Effector memory CD4-positive, alpha-beta T cell (primary cell): Measurements from ENCODE around the gene OR52M1.

Experiments
- DNase-seq, 3 donors: peaks; one replicate each; pipeline ENCODE4 v3.0.0-alpha.2; 2020
- H3K27ac ChIP-seq: 2 replicates; pipeline ENCODE4 v1.7.0; 2013; ENCODE audit warnings: mild to moderate bottlenecking, low read length, moderate library complexity; ENCODE audit not compliant: insufficient read depth, poor library complexity, severe bottlenecking
- H3K27me3 ChIP-seq: replicated peaks from 2 replicates; pipeline ENCODE4 v1.7.0; 2013; ENCODE audit warnings: mild to moderate bottlenecking, low read length; ENCODE audit not compliant: insufficient read depth, control insufficient read depth, poor library complexity, severe bottlenecking
- H3K36me3 ChIP-seq: 2 replicates; pipeline ENCODE4 v1.7.0; 2013; ENCODE audit warnings: mild to moderate bottlenecking, low read length, moderate library complexity; ENCODE audit not compliant: control insufficient read depth, insufficient read depth
- H3K4me1 ChIP-seq: 2 replicates; pipeline ENCODE4 v1.7.0; 2013; ENCODE audit warnings: low read length, mild to moderate bottlenecking; ENCODE audit not compliant: control insufficient read depth, insufficient read depth, poor library complexity, severe bottlenecking
- H3K4me3 ChIP-seq: 2 replicates; pipeline ENCODE4 v1.7.0; 2013; ENCODE audit warnings: low read length, low read depth, mild to moderate bottlenecking; ENCODE audit not compliant: insufficient read depth, poor library complexity, severe bottlenecking
- H3K9me3 ChIP-seq: 2 replicates; pipeline ENCODE4 v1.7.0; 2013; ENCODE audit warnings: mild to moderate bottlenecking, low read length, moderate library complexity; ENCODE audit not compliant: control insufficient read depth
- total RNA-seq, 3 donors: gene quantifications; one replicate each; lab custom pipeline; 2026; lab: John Stamatoyannopoulos, UW

OR52M1 gene, protein sequence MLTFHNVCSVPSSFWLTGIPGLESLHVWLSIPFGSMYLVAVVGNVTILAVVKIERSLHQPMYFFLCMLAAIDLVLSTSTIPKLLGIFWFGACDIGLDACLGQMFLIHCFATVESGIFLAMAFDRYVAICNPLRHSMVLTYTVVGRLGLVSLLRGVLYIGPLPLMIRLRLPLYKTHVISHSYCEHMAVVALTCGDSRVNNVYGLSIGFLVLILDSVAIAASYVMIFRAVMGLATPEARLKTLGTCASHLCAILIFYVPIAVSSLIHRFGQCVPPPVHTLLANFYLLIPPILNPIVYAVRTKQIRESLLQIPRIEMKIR
- total RNA-seq = 0 reads per million in 3 donors

DNA sequence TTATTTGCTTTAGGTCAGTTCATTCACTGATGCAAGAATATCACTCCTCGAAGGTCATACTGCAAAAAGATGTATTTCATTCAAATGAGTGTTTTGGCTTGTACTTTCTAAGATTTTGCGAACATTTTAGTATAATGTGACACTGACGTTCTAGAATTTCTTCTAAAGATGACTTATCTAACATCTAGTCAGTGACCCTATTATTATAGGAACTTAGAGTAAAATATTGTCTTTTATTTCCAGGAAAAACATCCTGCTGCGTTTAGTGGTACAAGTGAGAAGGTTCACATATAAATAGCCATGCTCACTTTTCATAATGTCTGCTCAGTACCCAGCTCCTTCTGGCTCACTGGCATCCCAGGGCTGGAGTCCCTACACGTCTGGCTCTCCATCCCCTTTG lies at the start of gene OR52M1:
Gene OR52M1, plus strand, starts transcription at position 301 of the 400 bp plus-strand sequence. Its CDS starts 0 bp downstream, at position 301.
- DNase-seq = no peak
- H3K27me3 ChIP-seq = no peaks in the 10 kb centered on the region
- no peak within 1 kb of the TSS for H3K27ac ChIP-seq
- H3K4me3 ChIP-seq = no peak within 1 kb of the TSS
- no peaks in the 10 kb centered on the region for H3K36me3 ChIP-seq
- H3K4me1 ChIP-seq = no peaks in the 10 kb centered on the region
- no peaks in the 10 kb centered on the region for H3K9me3 ChIP-seq

DNA sequence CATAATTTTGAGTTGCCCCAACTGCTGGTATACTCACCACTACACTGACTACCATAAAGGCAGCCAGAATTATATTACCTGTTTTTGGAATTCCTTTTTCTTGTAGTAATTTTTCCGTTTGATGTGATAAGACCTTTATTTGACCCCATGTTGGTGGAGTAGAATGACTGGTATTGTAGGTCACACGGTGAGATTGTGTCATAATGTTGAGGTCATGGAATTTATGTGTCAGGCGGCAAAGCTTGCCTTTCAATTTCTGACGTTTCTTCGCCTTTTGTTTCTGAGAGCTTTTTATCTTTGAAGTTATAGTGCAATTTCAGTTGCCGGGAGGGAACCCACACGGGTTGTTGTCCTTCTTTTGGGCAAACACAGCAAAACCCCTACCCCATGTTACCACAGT lies 49.5 kb upstream of the OR52M1 start:
- Histone ChIP-seq H3K4me1 (peaks cover 3% of the 10 kb centered on the region), H3K27ac (no peak overlapping the region), H3K4me3 (no peak overlapping the region), H3K9me3 (no peaks in the 10 kb centered on the region), H3K27me3 (no peaks in the 10 kb centered on the region), H3K36me3 (no peaks in the 10 kb centered on the region)
- no peak for DNase-seq

DNA sequence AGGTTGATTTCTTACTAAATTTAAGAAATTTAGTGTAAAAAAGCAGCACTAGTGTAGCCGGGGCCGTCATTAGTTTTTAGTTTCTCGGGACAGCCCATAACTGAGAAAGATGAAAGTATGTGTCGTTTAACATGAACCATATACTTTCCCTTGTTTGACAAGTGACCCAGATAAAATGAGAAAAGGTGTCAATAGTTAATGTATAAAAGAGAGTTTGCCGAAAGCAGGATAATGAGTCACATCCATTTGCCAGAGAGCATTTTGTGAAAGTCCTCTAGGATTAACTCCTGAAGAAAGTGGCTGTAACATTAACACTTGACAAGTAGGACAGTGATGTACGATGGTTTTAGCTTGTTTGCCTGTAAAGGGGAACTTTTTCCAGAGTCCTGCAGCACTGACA lies 49.0 kb upstream of the OR52M1 start:
- peaks cover 3% of the 10 kb centered on the region for H3K4me1 ChIP-seq
- no peak overlapping the region for H3K27ac ChIP-seq
- no peaks in the 10 kb centered on the region for H3K36me3 ChIP-seq
- no peaks in the 10 kb centered on the region for H3K9me3 ChIP-seq
- H3K4me3 ChIP-seq = no peak overlapping the region
- no peaks in the 10 kb centered on the region for H3K27me3 ChIP-seq
- no peak for DNase-seq

DNA sequence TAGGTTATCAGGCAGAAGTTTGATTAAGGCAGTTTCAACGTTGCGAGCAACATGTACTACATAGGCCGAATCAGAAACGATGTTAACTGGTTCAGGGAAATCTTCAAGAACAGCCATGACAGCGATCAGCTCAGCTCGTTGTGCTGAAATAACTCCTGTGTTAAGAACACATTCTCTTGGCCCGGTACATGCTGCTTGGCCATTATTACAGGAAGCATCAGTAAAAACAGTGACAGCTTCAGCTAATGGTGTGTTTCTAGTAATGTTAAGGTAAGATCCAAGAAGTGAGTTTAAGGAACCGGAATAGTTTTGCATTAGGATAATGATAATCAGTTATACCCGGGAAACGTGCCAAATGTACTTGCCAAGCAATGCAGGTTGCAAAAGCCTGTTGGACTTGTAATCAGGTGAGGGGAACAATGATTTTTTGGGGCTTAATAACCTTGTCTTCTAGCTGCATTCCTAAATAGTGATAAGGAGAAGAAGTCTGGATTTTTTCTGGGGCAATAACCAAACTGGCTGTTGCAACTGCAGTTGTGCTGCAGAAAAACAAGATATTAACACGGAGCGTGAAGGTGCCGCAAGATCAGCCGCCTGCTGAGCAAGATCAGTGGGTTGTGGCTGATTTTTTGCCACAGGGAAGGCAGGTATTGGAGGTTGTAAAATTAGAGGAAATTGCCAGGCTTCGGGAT lies 48.3 kb upstream of the OR52M1 start:
- H3K9me3 ChIP-seq = no peaks in the 10 kb centered on the region
- no peak for DNase-seq
- peaks cover 3% of the 10 kb centered on the region for H3K4me1 ChIP-seq
- H3K36me3 ChIP-seq = no peaks in the 10 kb centered on the region
- no peak overlapping the region for H3K4me3 ChIP-seq
- no peak overlapping the region for H3K27ac ChIP-seq
- no peaks in the 10 kb centered on the region for H3K27me3 ChIP-seq

DNA sequence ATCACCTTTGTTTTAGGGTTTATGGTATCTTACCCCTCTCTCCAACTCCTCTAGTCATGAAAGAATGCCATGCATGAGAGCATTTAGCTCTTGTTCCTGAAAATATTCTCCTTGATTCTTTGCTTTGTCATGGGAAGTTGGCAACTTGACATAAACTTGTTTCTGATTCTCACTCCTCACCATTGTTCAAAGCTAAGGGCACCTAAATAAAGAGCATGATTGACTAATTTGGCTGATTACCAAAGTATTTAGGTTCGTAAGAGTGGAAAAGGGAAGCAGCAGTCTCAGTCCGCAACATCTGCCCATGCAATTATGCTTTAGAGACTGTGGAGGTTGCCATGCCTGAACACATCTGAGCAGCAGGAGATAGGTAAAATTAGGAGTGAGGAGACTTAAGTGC lies 36.1 kb upstream of the OR52M1 start:
- DNase-seq = no peak
- Histone ChIP-seq H3K4me3 (no peak overlapping the region), H3K27me3 (no peaks in the 10 kb centered on the region), H3K27ac (no peak overlapping the region), H3K4me1 (no peaks in the 10 kb centered on the region), H3K9me3 (no peaks in the 10 kb centered on the region), H3K36me3 (no peaks in the 10 kb centered on the region)

DNA sequence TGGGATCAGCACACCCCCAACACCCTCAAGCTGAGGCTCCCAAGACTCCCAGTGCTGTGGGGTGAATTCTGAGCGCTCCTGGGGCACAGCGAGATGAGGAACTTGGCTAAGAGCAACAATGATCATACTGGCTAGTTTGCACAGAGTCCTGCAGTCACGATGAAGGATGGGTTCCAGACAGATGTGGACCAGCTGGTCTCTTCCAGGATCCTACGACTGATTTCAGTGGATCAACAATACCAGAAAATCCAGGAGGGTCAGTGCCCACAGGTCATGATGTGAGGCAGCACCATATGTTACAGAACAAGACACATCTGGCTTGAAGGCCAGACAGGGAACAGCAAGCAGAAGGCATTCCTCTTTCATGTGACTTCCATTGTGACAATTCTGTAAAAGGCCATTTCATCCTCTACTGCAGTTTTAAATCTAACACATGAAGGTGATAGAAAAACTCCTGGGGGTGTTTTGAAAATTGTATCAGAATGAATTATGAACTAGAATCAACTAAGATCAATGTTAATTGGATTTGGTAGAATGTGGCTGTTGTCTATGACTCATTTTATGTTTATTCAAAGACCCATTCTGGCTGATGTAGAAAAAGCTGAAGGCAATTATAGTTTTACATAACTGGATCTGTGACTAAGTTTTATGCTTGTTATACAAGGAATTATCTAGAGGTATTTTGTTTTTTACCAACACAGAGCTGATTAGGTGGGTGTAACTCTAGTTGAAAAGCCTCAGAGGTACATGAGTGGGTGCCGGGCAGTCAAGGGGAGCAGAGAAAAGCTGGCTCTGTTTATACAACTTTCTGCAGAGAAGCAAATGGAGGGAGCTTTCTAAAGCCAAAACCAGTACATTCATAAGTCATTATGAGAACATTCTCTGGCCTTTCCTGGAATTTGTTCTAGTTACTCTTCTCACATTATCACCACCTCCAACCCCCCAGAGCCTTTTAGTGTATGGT lies 33.4 kb upstream of the OR52M1 start:
- no peak for DNase-seq
- Histone ChIP-seq H3K4me3 (no peak overlapping the region), H3K27me3 (no peaks in the 10 kb centered on the region), H3K4me1 (no peaks in the 10 kb centered on the region), H3K9me3 (no peaks in the 10 kb centered on the region), H3K27ac (no peak overlapping the region), H3K36me3 (no peaks in the 10 kb centered on the region)

DNA sequence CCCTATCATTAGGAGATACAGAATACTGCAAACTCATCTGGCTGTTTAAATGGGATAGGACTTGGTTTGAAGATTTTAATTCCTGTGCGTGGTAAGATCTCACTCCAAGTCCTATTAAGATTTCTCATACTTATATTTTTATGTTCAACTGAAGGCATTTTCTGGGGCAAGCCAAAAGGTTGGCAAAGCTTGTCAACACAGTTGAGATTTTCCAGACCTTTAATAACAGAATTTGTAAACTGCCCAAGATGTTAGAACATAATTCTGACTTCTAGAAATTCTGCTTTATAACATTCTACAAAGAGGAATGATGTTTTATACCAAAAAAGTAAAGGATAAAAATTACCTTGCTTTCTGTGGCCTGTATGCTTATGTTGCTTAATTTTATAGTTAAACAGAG lies 30.8 kb upstream of the OR52M1 start:
- Histone ChIP-seq H3K36me3 (no peaks in the 10 kb centered on the region), H3K27me3 (no peaks in the 10 kb centered on the region), H3K4me3 (no peak overlapping the region), H3K4me1 (no peaks in the 10 kb centered on the region), H3K9me3 (no peaks in the 10 kb centered on the region), H3K27ac (no peak overlapping the region)
- DNase-seq = no peak

DNA sequence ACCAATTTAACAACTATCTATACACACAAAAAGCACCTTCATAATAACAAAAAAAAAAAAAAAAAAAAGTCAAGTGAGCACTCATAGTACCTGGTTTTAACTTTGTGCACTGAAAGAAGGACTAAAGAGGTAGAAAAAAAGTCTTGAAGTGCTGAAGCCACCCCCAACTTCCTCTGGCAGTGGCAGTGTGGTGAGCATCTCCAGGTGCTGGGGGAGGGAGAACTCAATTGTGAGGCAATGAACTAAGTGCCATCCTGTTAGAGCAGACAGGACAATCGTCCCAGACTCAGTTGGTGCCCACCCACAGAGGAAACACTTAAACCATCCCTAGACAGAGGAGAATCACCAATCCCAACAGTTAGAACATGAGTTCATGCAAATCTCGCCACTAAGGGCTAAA lies 22.7 kb upstream of the OR52M1 start:
- no peak for DNase-seq
- no peak overlapping the region for H3K4me3 ChIP-seq
- no peaks in the 10 kb centered on the region for H3K9me3 ChIP-seq
- H3K36me3 ChIP-seq = no peaks in the 10 kb centered on the region
- H3K27me3 ChIP-seq = no peaks in the 10 kb centered on the region
- no peaks in the 10 kb centered on the region for H3K4me1 ChIP-seq
- H3K27ac ChIP-seq = no peak overlapping the region

DNA sequence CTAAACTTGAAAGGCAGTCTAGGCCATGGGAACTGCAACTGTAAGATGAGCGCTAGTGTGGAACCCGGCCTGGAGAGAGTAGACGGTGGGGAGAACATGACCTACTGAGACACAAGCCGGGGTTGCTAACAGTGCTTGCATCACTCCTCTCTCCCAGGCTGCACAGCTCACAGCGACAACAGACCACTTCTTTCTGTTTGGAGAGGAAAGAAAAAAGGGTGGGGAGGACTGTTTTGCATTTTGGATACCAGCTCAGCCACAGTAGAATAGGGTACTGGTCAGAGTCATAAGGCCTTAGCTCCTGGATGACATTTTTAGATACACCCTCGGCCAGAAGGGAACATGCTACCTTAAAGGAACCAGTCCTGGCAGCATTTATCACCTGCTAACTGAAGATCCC lies 22.2 kb upstream of the OR52M1 start:
- no peaks in the 10 kb centered on the region for H3K4me1 ChIP-seq
- no peak overlapping the region for H3K4me3 ChIP-seq
- H3K27me3 ChIP-seq = no peaks in the 10 kb centered on the region
- no peaks in the 10 kb centered on the region for H3K9me3 ChIP-seq
- no peaks in the 10 kb centered on the region for H3K36me3 ChIP-seq
- H3K27ac ChIP-seq = no peak overlapping the region
- DNase-seq = no peak
